A673 (cell line): ENCODE measurements around the gene ABR. TPM values are rescaled to one million over a fixed set of nuclear protein-coding genes. Genes with fewer than 3 reads are reported as not detected.

Experiments
- BruUV-seq: library from RNA; stranded (reverse); fragments of 400-500 nt; replicated peaks from 2 replicates; lab custom pipeline; 2021; lab: Mats Ljungman, UMichigan
- CTCF ChIA-PET: fragments of 300-600 bp; sonication (Branson Sonifier 250); formaldehyde crosslinking; loops from one replicate; lab custom pipeline; 2022; ENCODE audit warnings: antibody characterized with exemption; lab: Charles Lee
- POLR2A ChIA-PET: fragments of 300-600 bp; sonication (Branson Sonifier 250); formaldehyde crosslinking; loops from one replicate; lab custom pipeline; 2022; ENCODE audit warnings: antibody characterized with exemption; ENCODE audit not compliant: low non-redundant PET; lab: Charles Lee
- DNase-seq: peaks from one replicate; pipeline ENCODE4 v3.0.0-alpha.2; 2015; ENCODE audit warnings: low spot score
- H3K27ac ChIP-seq: fragments of 200-600 bp; sonication (generic); 2 replicates; pipeline ENCODE4 v1.5.1; 2016; ENCODE audit warnings: mixed run types, low read depth, mild to moderate bottlenecking, mixed read lengths, antibody characterized with exemption, low read length; ENCODE audit not compliant: poor library complexity, severe bottlenecking
- H3K27me3 ChIP-seq: fragments of 200-600 bp; sonication (generic); replicated peaks from 2 replicates; pipeline ENCODE4 v1.6.1; 2017; ENCODE audit warnings: mixed run types, low read depth, mild to moderate bottlenecking, mixed read lengths, antibody characterized with exemption, low read length; ENCODE audit not compliant: insufficient read depth, poor library complexity
- H3K36me3 ChIP-seq: fragments of 200-600 bp; sonication (generic); 2 replicates; pipeline ENCODE4 v1.6.1; 2016; ENCODE audit warnings: mixed run types, mild to moderate bottlenecking, mixed read lengths, antibody characterized with exemption, low read length; ENCODE audit not compliant: insufficient read depth, poor library complexity, severe bottlenecking
- H3K4me1 ChIP-seq: fragments of 200-600 bp; sonication (generic); 2 replicates; pipeline ENCODE4 v1.6.1; 2017; ENCODE audit warnings: mixed run types, mild to moderate bottlenecking, mixed read lengths, antibody characterized with exemption, low read length; ENCODE audit not compliant: insufficient read depth, poor library complexity, severe bottlenecking
- H3K4me3 ChIP-seq: fragments of 200-600 bp; sonication (generic); 2 replicates; pipeline ENCODE4 v1.5.1; 2016; ENCODE audit warnings: low read depth, mixed run types, mild to moderate bottlenecking, mixed read lengths, low read length; ENCODE audit not compliant: poor library complexity, severe bottlenecking
- H3K9me3 ChIP-seq: fragments of 200-600 bp; sonication (generic); 2 replicates; pipeline ENCODE4 v1.6.1; 2016; ENCODE audit warnings: mixed run types, low read depth, mild to moderate bottlenecking, mixed read lengths, antibody characterized with exemption, low read length; ENCODE audit not compliant: poor library complexity, severe bottlenecking
- CTCF ChIP-seq: fragments of 300-800, 200-600 bp; sonication (generic); conservative IDR thresholded peaks from 2 replicates; pipeline ENCODE4 v1.5.1; 2017; ENCODE audit warnings: low read depth, mild to moderate bottlenecking, antibody characterized with exemption, low read length, moderate library complexity, mixed read lengths
- EZH2 ChIP-seq: fragments of 200-600 bp; sonication (generic); IDR thresholded peaks from 2 replicates; pipeline ENCODE4 v1.6.1; 2017; ENCODE audit warnings: borderline replicate concordance, low read depth, mild to moderate bottlenecking, mixed read lengths, antibody characterized with exemption, low read length; ENCODE audit not compliant: poor library complexity, severe bottlenecking
- intact Hi-C: fragments of 100-400 bp; cut with micrococcal nuclease; formaldehyde crosslinking; loops from one replicate; pipeline ENCODE4 v1.10.0; 2022; ENCODE audit not compliant: unreplicated experiment
- total RNA-seq: library from RNA; stranded (reverse); gene quantifications from 2 replicates; pipeline ENCODE4 v1.2.3, GENCODE V29; 2021

Gene ABR
- total RNA-seq, 1 experiment from 2014 or later, result 47.6 TPM

- TF ChIP-seq CTCF (no peak), EZH2 (no peak)
- DNase-seq, result no peak
- BruUV-seq, result no TSS peak
- POLR2A ChIA-PET, result interaction anchor here (0.7 kb wide), 1 partner anchor 99 kb away, joined by 3 read pairs; no protein-coding TSS in a partner anchor
- Histone ChIP-seq H3K9me3 (no peaks in the 10 kb centered on the region), H3K4me3 (peak overlapping the region; percentile 77), H3K27ac (no peak overlapping the region), H3K4me1 (peaks cover 22% of the 10 kb centered on the region), H3K27me3 (no peaks in the 10 kb centered on the region), H3K36me3 (no peaks in the 10 kb centered on the region)
- CTCF ChIA-PET, result no interaction called here
- intact Hi-C loops, result no loop called here
These were observed 71.9 kb downstream of the ABR start for GRCh38 chr17:1107777-1108477.

GRCh38 chr17:1107083-1107776, 72.6 kb downstream of the ABR start:
- no TSS peak for BruUV-seq
- H3K36me3 ChIP-seq, result no peaks in the 10 kb centered on the region
- ChIA-PET CTCF (no interaction called here), POLR2A (no interaction called here)
- no peak overlapping the region for H3K27ac ChIP-seq
- no peak for DNase-seq
- peaks cover 22% of the 10 kb centered on the region for H3K4me1 ChIP-seq
- no peaks in the 10 kb centered on the region for H3K9me3 ChIP-seq
- intact Hi-C loops, result no loop called here
- TF ChIP-seq CTCF, result no peak
- TF ChIP-seq EZH2, result no peak
- H3K27me3 ChIP-seq, result no peaks in the 10 kb centered on the region
- no peak overlapping the region for H3K4me3 ChIP-seq

- no peak for TF ChIP-seq EZH2
- TF ChIP-seq CTCF, result no peak
- Histone ChIP-seq H3K4me3 (no peak overlapping the region), H3K27me3 (no peaks in the 10 kb centered on the region), H3K9me3 (no peaks in the 10 kb centered on the region), H3K36me3 (peaks cover under 1% of the 10 kb centered on the region), H3K4me1 (no peaks in the 10 kb centered on the region), H3K27ac (no peak overlapping the region)
- DNase-seq, result no peak
- no TSS peak for BruUV-seq
- intact Hi-C loops, result no loop called here
- ChIA-PET POLR2A (no interaction called here), CTCF (no interaction called here)
These were observed 75.6 kb downstream of the ABR start for GRCh38 chr17:1104222-1104621.
